ENCODE measurements around the gene EGFR.

Gene EGFR

DNA sequence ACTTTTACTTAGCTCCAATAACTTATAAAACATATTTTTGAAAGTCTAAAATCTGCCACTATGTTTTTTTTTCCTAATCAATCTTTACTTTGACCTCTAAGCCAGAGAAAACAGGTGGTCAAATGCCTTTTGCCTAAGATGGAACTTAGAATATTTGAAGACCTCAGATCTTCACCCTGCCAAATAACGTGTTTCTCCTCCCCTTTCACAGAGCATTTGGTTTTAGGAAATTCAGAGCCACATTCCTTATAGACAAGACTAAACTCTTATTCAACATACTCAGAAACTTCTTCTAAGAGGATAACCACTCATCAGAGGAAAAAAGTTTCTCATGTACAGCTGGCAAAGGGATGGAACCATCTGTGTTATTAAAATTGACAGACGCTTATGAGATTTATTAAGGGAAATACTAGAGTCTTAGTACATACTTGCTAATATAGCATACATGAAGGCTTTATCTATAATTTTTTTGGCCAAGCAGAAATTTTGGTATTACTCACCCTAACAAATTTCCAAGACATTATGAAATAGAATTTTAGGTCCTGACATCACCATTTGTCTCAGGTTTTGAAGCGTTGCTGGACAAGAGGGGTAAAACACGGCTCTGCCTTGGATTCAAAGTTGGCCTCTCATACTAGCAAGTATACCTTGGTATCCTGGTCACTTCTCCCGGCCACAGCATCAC lies 2.6 kb upstream of the EGFR start:
- TF ChIP-seq CTCF (IDR thresholded peaks at IDR 0.05): no peak

- no peak for TF ChIP-seq CTCF (IDR thresholded peaks at IDR 0.05)
These were observed 2.1 kb upstream of the EGFR start for GRCh38 chr7:55016746-55017090.

- TF ChIP-seq CTCF (IDR thresholded peaks at IDR 0.05): no peak
These were observed 976 bp upstream of the EGFR start for GRCh38 chr7:55017841-55018240.

DNA sequence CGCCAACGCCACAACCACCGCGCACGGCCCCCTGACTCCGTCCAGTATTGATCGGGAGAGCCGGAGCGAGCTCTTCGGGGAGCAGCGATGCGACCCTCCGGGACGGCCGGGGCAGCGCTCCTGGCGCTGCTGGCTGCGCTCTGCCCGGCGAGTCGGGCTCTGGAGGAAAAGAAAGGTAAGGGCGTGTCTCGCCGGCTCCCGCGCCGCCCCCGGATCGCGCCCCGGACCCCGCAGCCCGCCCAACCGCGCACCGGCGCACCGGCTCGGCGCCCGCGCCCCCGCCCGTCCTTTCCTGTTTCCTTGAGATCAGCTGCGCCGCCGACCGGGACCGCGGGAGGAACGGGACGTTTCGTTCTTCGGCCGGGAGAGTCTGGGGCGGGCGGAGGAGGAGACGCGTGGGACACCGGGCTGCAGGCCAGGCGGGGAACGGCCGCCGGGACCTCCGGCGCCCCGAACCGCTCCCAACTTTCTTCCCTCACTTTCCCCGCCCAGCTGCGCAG lies 424 bp downstream of the EGFR start:
- TF ChIP-seq CTCF (IDR thresholded peaks at IDR 0.05): no peak

- TF ChIP-seq CTCF (IDR thresholded peaks at IDR 0.05): no peak
These were observed 1.1 kb downstream of the EGFR start for GRCh38 chr7:55019691-55020465.

- TF ChIP-seq CTCF (IDR thresholded peaks at IDR 0.05): no peak
These were observed 1.7 kb downstream of the EGFR start for GRCh38 chr7:55020466-55020871.

GRCh38 chr7:55021053-55021452 lies 2.2 kb downstream of the EGFR start:
- no peak for TF ChIP-seq CTCF (IDR thresholded peaks at IDR 0.05)
